Measurements from ENCODE around the gene CCDC9B. TPM values are rescaled to one million over a fixed set of nuclear protein-coding genes. Genes with fewer than 3 reads are reported as not detected.

The CCDC9B gene
- total RNA-seq, 1 donor: 23.9 TPM

GRCh38 chr15:40346579-40347558 is 6.1 kb upstream of the CCDC9B start:
- TF ChIP-seq CTCF (IDR thresholded peaks at IDR 0.05; ENCODE audit: extremely low read depth, low read depth, low read length): no peak
- Histone ChIP-seq H3K4me3 (ENCODE audit: insufficient read depth, low read length) (no peak overlapping the region), H3K9me3 (ENCODE audit: low read depth, low read length) (no peaks in the 10 kb centered on the region), H3K27ac (ENCODE audit: low read depth, low read length) (no peak overlapping the region), H3K36me3 (ENCODE audit: insufficient read depth, low read length) (no peaks in the 10 kb centered on the region), H3K27me3 (ENCODE audit: insufficient read depth, low read length) (no peaks in the 10 kb centered on the region), H3K4me1 (ENCODE audit: insufficient read depth, low read length) (peaks cover 25% of the 10 kb centered on the region), H2AFZ (ENCODE audit: low read length) (no peak overlapping the region), H3K4me2 (ENCODE audit: insufficient read depth, low read length) (no peak overlapping the region), H3K79me2 (ENCODE audit: insufficient read depth, low read length) (no peaks in the 10 kb centered on the region), H4K20me1 (ENCODE audit: insufficient read depth, low read length) (no peaks in the 10 kb centered on the region)
- no peak for DNase-seq (ENCODE audit: insufficient read length, low spot score, missing footprints)

GRCh38 chr15:40345867-40346578 is 5.3 kb upstream of the CCDC9B start:
- H3K27me3 ChIP-seq (ENCODE audit: insufficient read depth, low read length): no peaks in the 10 kb centered on the region
- no peak overlapping the region for H3K27ac ChIP-seq (ENCODE audit: low read depth, low read length)
- no peaks in the 10 kb centered on the region for H3K79me2 ChIP-seq (ENCODE audit: insufficient read depth, low read length)
- no peak overlapping the region for H3K4me3 ChIP-seq (ENCODE audit: insufficient read depth, low read length)
- H4K20me1 ChIP-seq (ENCODE audit: insufficient read depth, low read length): no peaks in the 10 kb centered on the region
- DNase-seq (ENCODE audit: insufficient read length, low spot score, missing footprints): no peak
- H3K36me3 ChIP-seq (ENCODE audit: insufficient read depth, low read length): no peaks in the 10 kb centered on the region
- TF ChIP-seq CTCF (IDR thresholded peaks at IDR 0.05; ENCODE audit: extremely low read depth, low read depth, low read length): no peak
- no peak overlapping the region for H2AFZ ChIP-seq (ENCODE audit: low read length)
- H3K4me1 ChIP-seq (ENCODE audit: insufficient read depth, low read length): peaks cover 32% of the 10 kb centered on the region
- no peaks in the 10 kb centered on the region for H3K9me3 ChIP-seq (ENCODE audit: low read depth, low read length)
- H3K4me2 ChIP-seq (ENCODE audit: insufficient read depth, low read length): no peak overlapping the region

- H2AFZ ChIP-seq (ENCODE audit: low read length): no peak overlapping the region
- peak overlapping the region; percentile 99 for H3K27ac ChIP-seq (ENCODE audit: low read depth, low read length)
- no peaks in the 10 kb centered on the region for H3K9me3 ChIP-seq (ENCODE audit: low read depth, low read length)
- no peak overlapping the region for H3K4me3 ChIP-seq (ENCODE audit: insufficient read depth, low read length)
- no peaks in the 10 kb centered on the region for H3K36me3 ChIP-seq (ENCODE audit: insufficient read depth, low read length)
- no peak for TF ChIP-seq CTCF (IDR thresholded peaks at IDR 0.05; ENCODE audit: extremely low read depth, low read depth, low read length)
- no peak for DNase-seq (ENCODE audit: insufficient read length, low spot score, missing footprints)
- peaks cover 39% of the 10 kb centered on the region for H3K4me1 ChIP-seq (ENCODE audit: insufficient read depth, low read length)
- no peaks in the 10 kb centered on the region for H3K27me3 ChIP-seq (ENCODE audit: insufficient read depth, low read length)
- no peaks in the 10 kb centered on the region for H4K20me1 ChIP-seq (ENCODE audit: insufficient read depth, low read length)
- H3K79me2 ChIP-seq (ENCODE audit: insufficient read depth, low read length): no peaks in the 10 kb centered on the region
- no peak overlapping the region for H3K4me2 ChIP-seq (ENCODE audit: insufficient read depth, low read length)
Measured at GRCh38 chr15:40345225-40345866, 4.6 kb upstream of the CCDC9B start.

Data from osteoblast (primary cell).